Skeletal muscle tissue (tissue), 4 donors: Measurements from ENCODE around the gene DEAF1. TPM values are rescaled to one million over a fixed set of nuclear protein-coding genes. Genes with fewer than 3 reads are reported as not detected.

Experiments
- H3K27ac ChIP-seq: one replicate; pipeline ENCODE4 v1.7.0; 2013; ENCODE audit warnings: mild to moderate bottlenecking, low read depth, low read length, inconsistent platforms
- H3K27me3 ChIP-seq, 3 donors: one replicate each; pipeline ENCODE4 v1.7.0; 2013; ENCODE audit warnings: low read length in 3 of 3; ENCODE audit not compliant: control insufficient read depth in 3 of 3, insufficient read depth in 3 of 3
- H3K36me3 ChIP-seq, 3 donors: one replicate each; pipeline ENCODE4 v1.7.0; 2013; ENCODE audit warnings: low read length in 3 of 3; ENCODE audit not compliant: control insufficient read depth in 3 of 3, insufficient read depth in 3 of 3
- H3K4me1 ChIP-seq, 3 donors: one replicate each; pipeline ENCODE4 v1.7.0; 2013; ENCODE audit warnings: low read length in 3 of 3, mild to moderate bottlenecking in 3 of 3; ENCODE audit not compliant: control insufficient read depth in 3 of 3, insufficient read depth in 3 of 3
- H3K4me3 ChIP-seq, 3 donors: one replicate each; pipeline ENCODE4 v1.7.0; 2013; ENCODE audit warnings: low read length in 3 of 3
- H3K9ac ChIP-seq, 3 donors: one replicate each; pipeline ENCODE4 v1.7.0; 2013; ENCODE audit warnings: low read length in 3 of 3, mild to moderate bottlenecking in 3 of 3, moderate library complexity in 2 of 3, low read depth in 1 of 3
- H3K9me3 ChIP-seq, 3 donors: one replicate each; pipeline ENCODE4 v1.7.0; 2013; ENCODE audit warnings: low read length in 3 of 3; ENCODE audit not compliant: control insufficient read depth in 3 of 3
- total RNA-seq: library from RNA; depleted of rRNA; stranded (reverse); fragments of >200 nt; gene quantifications from one replicate; pipeline ENCODE4 v1.2.3, GENCODE V29; 2014
- donor health status: Osteomylitis.

The DEAF1 gene
- total RNA-seq, 1 donor from 2014 or later, result 17.2 TPM

DNA sequence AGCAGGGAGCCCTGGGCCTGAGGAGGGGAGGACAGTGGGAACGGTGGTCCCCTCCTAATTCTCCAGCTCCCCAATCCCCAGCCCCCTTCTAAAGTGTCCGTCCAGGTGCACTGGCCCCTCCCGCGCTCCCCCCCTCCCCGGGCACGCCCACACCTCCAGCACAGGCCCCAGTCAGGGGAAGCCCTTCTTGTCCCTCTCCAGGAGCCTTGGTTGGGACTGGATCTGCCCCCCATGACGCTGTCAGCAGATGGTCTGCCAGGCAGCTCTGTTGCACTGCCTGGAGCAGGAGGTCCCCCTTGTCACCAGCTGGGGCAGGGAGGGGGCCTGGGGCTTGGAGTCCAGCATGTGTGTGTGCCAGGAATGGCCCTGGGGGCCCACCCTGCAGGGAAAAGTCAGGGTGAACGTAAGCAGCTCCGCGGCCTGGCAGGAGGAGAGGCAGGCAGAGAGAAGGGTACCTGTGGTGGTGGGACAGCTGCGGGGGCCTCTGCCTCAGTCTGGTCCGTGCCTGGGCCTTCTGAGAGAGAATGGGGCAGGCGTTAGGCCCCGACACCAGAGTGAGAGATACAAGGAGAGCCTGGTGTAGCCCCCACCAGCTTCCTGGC is 80.9 kb downstream of the DEAF1 start:
- H3K9ac ChIP-seq, result peak overlapping the region; percentile 53 to 90 (median 57)
- peaks cover 27 to 38% (median 32%) of the 10 kb centered on the region in 3 donors for H3K36me3 ChIP-seq
- H3K4me3 ChIP-seq, result peak overlapping the region; percentile 35 to 94 (median 91)
- H3K4me1 ChIP-seq, result peaks cover 35 to 44% (median 37%) of the 10 kb centered on the region in 3 donors
- no peaks in the 10 kb centered on the region for H3K9me3 ChIP-seq
- peak overlapping the region; percentile 51 for H3K27ac ChIP-seq
- no peaks in the 10 kb centered on the region for H3K27me3 ChIP-seq

DNA sequence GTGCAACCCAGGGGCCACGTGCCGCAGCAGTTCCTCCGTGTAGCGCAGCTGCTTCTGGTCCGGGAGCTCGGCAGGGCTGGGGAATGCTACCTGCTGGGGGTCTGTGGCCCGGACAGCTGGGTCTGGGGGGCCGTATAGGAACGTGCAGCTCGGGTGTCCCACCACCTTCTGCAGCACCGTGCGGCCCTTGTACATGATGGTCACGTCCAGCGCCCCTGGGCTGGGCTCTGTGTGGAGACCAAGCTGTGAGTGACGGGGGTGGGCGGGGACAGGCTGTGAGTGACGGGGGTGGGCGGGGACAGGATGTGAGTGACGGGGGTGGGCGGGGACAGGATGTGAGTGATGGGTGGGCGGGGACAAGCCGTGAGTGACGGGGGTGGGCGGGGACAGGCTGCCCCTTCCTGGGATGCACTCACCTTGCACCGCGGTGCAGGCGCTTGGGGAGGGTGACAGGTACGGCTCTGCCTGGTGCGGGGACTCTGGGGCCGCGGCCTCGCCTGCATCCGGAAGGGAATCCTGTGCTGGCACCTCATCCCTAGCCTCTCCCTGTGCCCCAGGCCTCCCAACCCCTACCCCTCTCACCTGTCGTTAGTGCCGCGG is 81.6 kb downstream of the DEAF1 start:
- H3K36me3 ChIP-seq, result peaks cover 33 to 44% (median 39%) of the 10 kb centered on the region in 3 donors
- H3K4me1 ChIP-seq, result peaks cover 35 to 44% (median 37%) of the 10 kb centered on the region in 3 donors
- no peak overlapping the region for H3K9ac ChIP-seq
- no peak overlapping the region for H3K4me3 ChIP-seq
- no peaks in the 10 kb centered on the region for H3K9me3 ChIP-seq
- peak overlapping the region; percentile 65 for H3K27ac ChIP-seq
- H3K27me3 ChIP-seq, result no peaks in the 10 kb centered on the region

DNA sequence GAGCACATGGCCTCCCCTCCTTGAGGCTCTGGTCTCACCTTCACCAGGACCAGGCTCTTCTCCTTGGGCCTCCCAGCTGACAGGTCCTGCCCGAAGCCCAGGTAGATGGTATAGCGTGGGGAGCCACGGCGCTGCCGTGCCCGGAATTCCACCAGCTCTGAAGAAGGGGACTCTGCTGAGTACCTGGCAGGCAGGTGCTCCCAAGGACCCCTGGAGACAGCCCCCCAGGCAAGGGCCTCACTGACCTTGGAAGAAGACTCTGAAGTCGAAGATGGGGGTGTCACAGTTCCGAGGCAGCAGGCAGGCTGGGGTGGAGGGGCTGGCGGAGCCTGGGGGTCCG is 82.1 kb downstream of the DEAF1 start:
- no peak overlapping the region for H3K4me3 ChIP-seq
- peaks cover 35 to 44% (median 37%) of the 10 kb centered on the region in 3 donors for H3K4me1 ChIP-seq
- H3K27ac ChIP-seq, result peak overlapping the region; percentile 65
- H3K36me3 ChIP-seq, result peaks cover 39 to 48% (median 39%) of the 10 kb centered on the region in 3 donors
- no peaks in the 10 kb centered on the region for H3K27me3 ChIP-seq
- peak overlapping the region in 1 of 3 donors; percentile 54 for H3K9ac ChIP-seq
- no peaks in the 10 kb centered on the region for H3K9me3 ChIP-seq

DNA sequence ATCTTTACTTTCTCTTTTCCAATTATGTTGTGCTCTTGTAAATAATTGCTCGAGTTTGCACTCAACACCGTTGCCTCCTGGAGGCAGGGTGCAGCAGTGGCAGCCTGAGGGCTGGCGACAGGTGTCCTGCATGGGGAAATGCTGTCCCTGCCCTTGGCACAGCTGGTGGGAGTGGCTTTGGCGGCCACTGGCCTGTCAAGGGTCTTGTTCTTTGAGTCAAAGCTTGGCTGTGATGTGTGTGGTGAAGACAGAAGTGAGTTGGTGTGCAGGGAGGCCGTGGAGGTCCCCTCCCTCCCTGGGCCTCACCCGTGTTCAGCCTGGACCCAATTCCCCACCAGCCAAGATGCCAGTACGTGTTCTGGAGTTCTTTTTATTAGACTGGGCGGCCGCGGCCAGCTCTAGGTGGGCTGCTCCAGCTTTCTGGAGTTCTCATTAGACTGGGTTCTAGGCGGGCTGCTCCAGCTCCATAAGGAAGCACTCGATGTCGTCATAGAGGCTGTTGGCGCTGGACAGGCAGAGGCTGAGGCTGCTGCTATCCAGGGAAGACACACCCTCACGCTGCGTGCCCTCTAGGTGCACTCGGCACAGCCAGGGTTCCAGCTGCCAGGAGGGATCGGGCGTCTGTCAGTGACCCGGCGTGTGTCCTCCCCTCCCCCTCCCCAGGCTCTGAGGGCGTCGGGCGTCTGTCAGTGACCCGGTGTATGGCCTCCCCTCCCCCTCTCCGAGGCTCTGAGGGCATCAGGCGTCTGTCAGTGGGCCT is 82.6 kb downstream of the DEAF1 start:
- Histone ChIP-seq H3K4me3 (peak overlapping the region in 2 of 3 donors; percentile 22 to 35), H3K27ac (peak overlapping the region; percentile 65), H3K27me3 (no peaks in the 10 kb centered on the region), H3K9ac (peak overlapping the region in 1 of 3 donors; percentile 54), H3K9me3 (no peaks in the 10 kb centered on the region), H3K36me3 (peaks cover 44 to 54% (median 44%) of the 10 kb centered on the region in 3 donors), H3K4me1 (peaks cover 35 to 44% (median 37%) of the 10 kb centered on the region in 3 donors)

DNA sequence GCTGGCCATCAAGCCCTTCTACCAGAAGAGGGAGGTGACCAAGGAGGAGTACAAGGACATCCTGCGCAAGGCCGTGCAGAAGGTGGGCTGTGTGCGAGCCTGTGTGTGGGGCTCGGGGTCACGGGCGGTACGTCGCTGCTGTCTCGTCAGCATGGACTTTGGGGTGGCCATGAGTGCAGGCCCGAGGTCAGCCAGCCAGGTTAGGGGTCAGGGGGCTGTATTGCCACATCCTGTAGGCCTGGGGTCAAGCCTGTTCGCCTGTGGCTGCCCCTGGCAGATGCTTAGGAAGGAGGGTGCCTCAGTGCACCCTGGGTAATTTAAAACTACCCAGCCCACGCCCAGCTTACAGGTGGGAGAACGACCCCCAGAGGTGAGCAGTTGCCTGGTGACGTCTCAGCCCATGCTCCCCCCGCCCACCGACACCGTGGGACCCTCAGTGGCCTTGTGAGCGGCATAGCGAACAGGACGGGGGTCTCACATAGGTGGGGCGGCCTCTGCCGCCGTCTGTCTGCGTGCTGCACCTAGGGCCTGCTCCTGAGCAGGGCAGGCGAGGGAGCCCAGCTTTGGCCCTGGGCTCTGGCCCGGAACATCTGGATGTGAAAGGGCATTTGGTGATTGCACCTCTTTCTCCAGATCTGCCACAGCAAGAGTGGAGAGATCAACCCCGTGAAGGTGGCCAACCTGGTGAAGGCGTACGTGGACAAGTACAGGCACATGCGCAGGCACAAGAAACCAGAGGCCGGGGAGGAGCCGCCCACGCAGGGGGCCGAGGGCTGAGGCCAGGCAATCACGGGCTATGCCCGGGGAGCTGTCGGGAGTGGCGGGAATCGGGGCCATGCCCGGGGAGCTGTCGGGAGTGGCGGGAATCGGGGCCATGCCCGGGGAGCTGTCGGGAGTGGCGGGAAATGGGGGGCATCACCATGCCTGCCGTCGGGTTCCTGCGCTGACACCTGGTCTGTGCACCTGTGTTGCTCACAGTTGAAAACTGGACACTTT is 83.7 kb downstream of the DEAF1 start:
- Histone ChIP-seq H3K9ac (peak overlapping the region in 1 of 3 donors; percentile 54), H3K27ac (no peak overlapping the region), H3K27me3 (no peaks in the 10 kb centered on the region), H3K4me3 (no peak overlapping the region), H3K9me3 (no peaks in the 10 kb centered on the region), H3K4me1 (peaks cover 35 to 44% (median 37%) of the 10 kb centered on the region in 3 donors), H3K36me3 (peaks cover 55 to 64% (median 55%) of the 10 kb centered on the region in 3 donors)

DNA sequence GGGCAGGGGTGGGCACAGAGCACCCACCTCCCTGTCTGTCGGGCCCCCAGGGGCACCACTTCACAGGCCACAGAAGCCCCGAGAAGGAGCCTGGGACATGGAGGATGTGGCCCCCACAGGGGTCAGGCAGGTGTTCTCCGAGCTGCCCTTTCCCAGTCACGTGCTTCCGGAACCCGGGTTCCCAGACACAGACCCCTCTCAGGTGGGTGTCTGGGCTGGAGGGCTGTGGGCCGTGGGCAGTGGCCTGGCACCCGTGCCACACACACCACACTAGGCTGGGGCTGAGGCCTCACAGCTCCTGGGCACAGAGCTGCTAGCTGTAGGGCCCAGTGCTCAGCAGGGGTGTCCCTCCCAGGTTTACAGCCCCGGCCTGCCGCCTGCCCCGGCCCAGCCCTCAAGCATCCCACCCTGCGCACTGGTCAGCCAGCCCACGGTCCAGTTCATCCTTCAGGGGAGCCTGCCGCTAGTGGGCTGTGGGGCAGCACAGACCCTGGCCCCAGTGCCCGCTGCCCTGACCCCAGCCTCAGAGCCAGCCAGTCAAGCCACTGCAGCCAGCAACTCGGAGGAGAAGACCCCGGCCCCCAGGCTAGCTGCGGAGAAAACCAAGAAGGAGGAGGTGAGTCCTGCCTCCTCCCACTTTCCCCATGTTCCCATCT is 84.7 kb downstream of the DEAF1 start:
- Histone ChIP-seq H3K36me3 (peaks cover 63 to 72% (median 65%) of the 10 kb centered on the region in 3 donors), H3K27ac (no peak overlapping the region), H3K27me3 (no peaks in the 10 kb centered on the region), H3K4me3 (no peak overlapping the region), H3K9ac (peak overlapping the region in 1 of 3 donors; percentile 8), H3K4me1 (peaks cover 33 to 38% (median 35%) of the 10 kb centered on the region in 3 donors), H3K9me3 (no peaks in the 10 kb centered on the region)

DNA sequence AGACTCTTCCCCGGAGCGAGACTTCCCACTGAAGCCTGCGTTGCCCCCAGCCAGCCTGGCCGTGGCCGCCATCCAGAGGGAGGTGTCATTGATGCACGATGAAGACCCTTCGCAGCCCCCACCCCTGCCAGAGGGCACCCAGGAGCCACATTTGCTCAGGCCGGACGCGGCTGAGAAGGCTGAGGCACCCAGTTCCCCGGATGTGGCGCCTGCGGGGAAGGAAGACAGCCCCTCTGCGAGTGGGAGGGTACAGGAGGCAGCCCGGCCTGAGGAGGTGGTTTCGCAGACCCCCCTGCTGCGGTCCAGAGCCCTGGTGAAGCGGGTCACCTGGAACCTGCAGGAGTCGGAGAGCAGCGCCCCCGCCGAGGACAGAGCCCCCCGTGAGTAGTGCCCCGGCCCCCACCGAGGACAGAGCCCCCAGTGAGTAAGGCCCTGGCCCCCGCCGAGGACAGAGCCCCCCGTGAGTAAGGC is 85.6 kb downstream of the DEAF1 start:
- H3K9me3 ChIP-seq, result no peaks in the 10 kb centered on the region
- no peak overlapping the region for H3K27ac ChIP-seq
- H3K4me3 ChIP-seq, result no peak overlapping the region
- H3K36me3 ChIP-seq, result peaks cover 71 to 79% (median 74%) of the 10 kb centered on the region in 3 donors
- no peak overlapping the region for H3K9ac ChIP-seq
- no peaks in the 10 kb centered on the region for H3K27me3 ChIP-seq
- peaks cover 24 to 29% (median 26%) of the 10 kb centered on the region in 3 donors for H3K4me1 ChIP-seq

DNA sequence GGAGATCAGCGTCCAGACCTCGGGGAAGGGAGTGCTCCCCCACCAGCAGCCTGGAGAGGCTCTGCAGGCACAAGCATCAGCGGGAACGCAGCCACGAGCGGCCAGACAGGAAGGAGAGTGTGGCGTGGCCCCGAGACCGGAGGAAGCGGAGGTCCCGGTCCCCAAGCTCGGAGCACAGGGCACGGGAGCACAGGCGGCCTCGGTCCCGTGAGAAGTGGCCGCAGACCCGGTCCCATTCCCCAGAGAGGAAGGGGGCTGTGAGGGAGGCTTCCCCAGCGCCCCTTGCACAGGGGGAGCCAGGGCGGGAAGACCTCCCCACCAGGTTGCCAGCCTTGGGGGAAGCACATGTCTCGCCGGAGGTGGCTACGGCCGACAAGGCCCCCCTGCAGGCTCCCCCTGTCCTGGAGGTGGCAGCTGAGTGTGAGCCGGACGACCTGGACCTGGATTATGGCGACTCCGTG is 86.2 kb downstream of the DEAF1 start:
- Histone ChIP-seq H3K9ac (no peak overlapping the region), H3K4me1 (peaks cover 19 to 23% (median 21%) of the 10 kb centered on the region in 3 donors), H3K9me3 (no peaks in the 10 kb centered on the region), H3K36me3 (peaks cover 76 to 83% (median 79%) of the 10 kb centered on the region in 3 donors), H3K27ac (no peak overlapping the region), H3K27me3 (no peaks in the 10 kb centered on the region), H3K4me3 (no peak overlapping the region)
